ENCODE data around the gene GRIP1. TPM values are rescaled to one million over a fixed set of nuclear protein-coding genes. Genes with fewer than 3 reads are reported as not detected.

The GRIP1 gene
- total and polyA plus RNA-seq, 12 donors = 0.12 to 7.3 (median 1.9) TPM

DNA sequence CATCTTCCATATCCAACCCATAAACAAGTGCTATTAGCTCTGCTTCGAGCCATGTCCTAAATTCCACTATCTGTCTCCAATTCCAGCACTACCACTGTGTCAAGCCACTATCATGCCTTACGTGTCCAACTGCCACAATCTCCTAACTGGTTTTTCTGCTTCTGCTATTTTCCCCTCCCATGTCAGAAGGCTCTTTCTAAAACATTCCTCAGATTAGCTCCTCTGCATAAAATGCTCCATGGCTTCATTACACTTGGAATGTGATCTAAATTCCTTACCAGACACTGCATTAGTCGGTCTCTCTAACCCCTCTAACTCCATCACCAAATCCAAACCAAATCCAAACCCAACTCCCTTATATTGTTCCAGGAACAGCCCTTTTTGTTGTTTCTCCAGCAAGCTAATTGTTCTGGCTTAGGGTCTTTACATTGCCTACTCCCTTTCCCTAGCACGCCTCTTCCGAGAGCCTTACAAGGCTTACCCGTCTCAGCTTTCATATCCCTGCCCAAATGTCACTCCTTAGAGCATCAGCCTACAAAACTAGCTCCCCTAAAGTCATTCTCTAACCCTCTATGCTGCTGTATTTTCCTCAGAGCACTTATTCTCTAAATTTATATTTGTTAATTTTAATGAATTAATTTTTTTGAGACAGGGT lies 236.8 kb downstream of the GRIP1 start:
- no peaks in the 10 kb centered on the region for H3K9me3 ChIP-seq
- no peaks in the 10 kb centered on the region for H3K4me1 ChIP-seq
- 68 to 78% methylated on average over 6 of the region's 6 CpGs for WGBS, 2 donors
- no peak overlapping the region for H3K4me3 ChIP-seq
- TF ChIP-seq CTCF (IDR thresholded peaks at IDR 0.05) = no peak
- no peaks in the 10 kb centered on the region for H3K27me3 ChIP-seq
- ATAC-seq (no peak), DNase-seq (no peak)
- no peaks in the 10 kb centered on the region for H3K36me3 ChIP-seq
- intact Hi-C loops (cut with DNase I) = loop anchor here in 1 of 10 donors (2.0 kb wide), 1 partner anchor 13 kb away; no protein-coding TSS in a partner anchor
- H3K27ac ChIP-seq = no peak overlapping the region

- Histone ChIP-seq H3K4me1 (no peaks in the 10 kb centered on the region), H3K27ac (no peak overlapping the region), H3K4me3 (no peak overlapping the region), H3K27me3 (no peaks in the 10 kb centered on the region), H3K36me3 (no peaks in the 10 kb centered on the region), H3K9me3 (no peaks in the 10 kb centered on the region)
- intact Hi-C loops (cut with DNase I) = no loop called here
- ATAC-seq (no peak), DNase-seq (no peak)
- TF ChIP-seq CTCF (IDR thresholded peaks at IDR 0.05) = no peak
- 84 to 93% methylated on average over 1 of the region's 1 CpG for WGBS, 2 donors
Observed at GRCh38 chr12:66438601-66439000, 240.3 kb downstream of the GRIP1 start.

DNA sequence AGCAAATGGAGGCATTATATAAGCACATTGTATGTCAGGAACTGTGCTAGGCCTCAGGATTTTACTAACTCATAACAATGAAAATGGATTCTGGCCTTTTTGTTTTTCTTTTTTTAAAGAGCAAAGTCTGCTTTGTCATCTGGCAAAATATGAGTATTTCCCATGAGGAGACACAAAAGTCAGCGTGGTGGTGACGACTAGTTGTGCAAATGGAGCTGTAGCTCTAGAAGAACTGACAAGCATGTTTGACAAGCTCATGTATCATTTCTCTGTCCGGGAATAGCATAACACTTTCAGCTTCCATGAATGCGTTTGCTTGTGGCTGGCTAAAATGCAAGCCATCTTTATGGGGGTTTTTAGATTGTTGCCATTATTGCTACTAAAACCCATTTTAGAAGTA lies 248.8 kb downstream of the GRIP1 start:
- no peak for DNase-seq

DNA sequence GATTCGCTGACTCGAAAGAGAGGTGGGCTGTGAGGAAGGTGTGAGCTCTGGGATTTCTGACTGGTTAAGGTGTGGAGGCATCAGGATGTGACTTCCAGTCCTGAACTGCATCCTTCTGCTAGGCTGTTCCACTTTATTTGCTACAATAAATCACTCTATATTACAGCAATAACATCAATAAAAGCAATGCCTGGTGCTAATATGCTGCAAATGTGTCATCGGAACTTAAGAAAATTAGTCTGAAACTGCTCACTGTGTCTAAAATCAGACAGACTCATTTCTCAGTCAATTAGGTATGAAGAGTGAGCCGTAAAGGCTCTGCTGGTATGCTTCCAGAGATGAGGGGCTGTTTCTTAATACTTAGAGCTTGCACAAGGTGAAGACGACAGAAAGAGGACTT lies 250.0 kb downstream of the GRIP1 start:
- intact Hi-C loops (cut with DNase I) = no loop called here
- no peaks in the 10 kb centered on the region for H3K4me1 ChIP-seq
- ATAC-seq (no peak), DNase-seq (no peak)
- no peak for TF ChIP-seq CTCF (IDR thresholded peaks at IDR 0.05)
- H3K27ac ChIP-seq = no peak overlapping the region
- peaks cover 0 to 3% (median 0%) of the 10 kb centered on the region in 7 donors for H3K27me3 ChIP-seq
- no peak overlapping the region for H3K4me3 ChIP-seq
- peaks cover 0 to 9% (median 0%) of the 10 kb centered on the region in 11 donors for H3K9me3 ChIP-seq
- 79% methylated on average over 5 of the region's 5 CpGs for WGBS, 2 donors
- H3K36me3 ChIP-seq = no peaks in the 10 kb centered on the region

More for the DNA sequence above, 248.8 kb downstream of the GRIP1 start:
- intact Hi-C loops (cut with DNase I) = no loop called here
- no peak for ATAC-seq
- H3K36me3 ChIP-seq = no peaks in the 10 kb centered on the region
- H3K4me3 ChIP-seq = no peak overlapping the region
- H3K27me3 ChIP-seq = peaks cover 0 to 3% (median 0%) of the 10 kb centered on the region in 7 donors
- H3K4me1 ChIP-seq = no peaks in the 10 kb centered on the region
- peaks cover 0 to 4% (median 0%) of the 10 kb centered on the region in 11 donors for H3K9me3 ChIP-seq
- TF ChIP-seq CTCF (IDR thresholded peaks at IDR 0.05) = no peak
- no peak overlapping the region for H3K27ac ChIP-seq
- 80 to 83% methylated on average over 4 of the region's 4 CpGs for WGBS, 2 donors
